GM21825 (cell line): ENCODE measurements around the gene MYO1D.

Experiments used
- ATAC-seq: cut with Tn5 transposase; IDR thresholded peaks from one replicate; pipeline ENCODE4 v1.9.1; 2021; ENCODE audit warnings: mild to moderate bottlenecking, moderate library complexity; ENCODE audit not compliant: unreplicated experiment

Gene MYO1D

DNA sequence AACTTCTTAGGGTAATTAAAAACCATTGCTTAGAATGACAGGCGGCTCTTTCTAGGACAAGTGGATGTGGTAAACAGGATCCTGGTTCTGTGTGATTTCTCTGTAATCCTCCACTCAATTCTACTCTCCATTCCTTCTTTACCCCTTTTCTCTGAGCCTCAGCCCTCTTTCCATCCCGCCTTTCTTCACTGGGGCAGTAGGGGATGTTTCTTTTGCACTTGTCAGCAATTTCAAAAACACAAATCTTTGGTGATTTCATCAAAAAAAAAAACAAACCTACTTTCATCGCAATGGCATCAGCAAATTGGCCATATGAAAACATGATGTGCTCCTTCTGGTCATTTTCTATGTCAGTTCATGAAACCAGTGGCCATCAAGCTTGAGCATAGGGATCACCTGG is 285.5 kb downstream of the MYO1D start:
- no peak for ATAC-seq

DNA sequence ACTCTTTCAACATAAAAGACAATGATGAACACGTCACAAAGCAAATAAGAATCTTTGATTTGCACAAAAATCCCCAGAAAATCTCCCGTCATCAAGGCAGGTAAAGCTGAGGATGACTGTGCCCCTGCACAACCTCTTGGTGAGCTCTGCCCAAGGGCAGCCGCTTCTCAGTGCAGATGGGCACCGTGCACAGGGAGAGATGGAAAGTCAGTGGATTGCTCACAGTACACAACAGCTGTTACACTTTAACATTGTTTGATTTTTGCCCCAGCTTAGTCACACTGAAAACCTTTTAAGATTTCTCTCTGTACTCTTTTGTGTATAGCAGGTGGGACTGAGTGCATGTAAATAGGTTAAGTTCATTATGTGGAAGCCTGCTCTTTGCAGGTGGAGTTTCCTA is 285.9 kb downstream of the MYO1D start:
- no peak for ATAC-seq

DNA sequence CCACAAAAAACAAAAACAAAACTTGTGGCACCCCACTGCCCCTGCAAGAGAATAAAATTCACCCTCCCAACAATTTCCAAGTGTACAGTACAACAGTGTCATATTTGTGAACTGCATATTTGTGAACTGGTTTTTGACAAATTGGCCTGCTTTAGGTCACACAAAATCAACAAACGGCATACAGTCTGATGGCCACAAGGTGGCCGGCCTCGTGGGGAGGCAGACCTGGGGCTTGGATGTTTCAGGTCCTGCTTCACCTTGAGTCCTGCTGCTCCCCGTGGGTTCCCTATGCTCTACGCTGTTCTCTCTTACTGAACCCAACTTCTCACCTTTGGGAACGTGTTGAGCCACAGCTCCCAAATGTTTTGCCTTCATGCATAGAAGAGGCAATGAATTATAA is 287.9 kb downstream of the MYO1D start:
- ATAC-seq: no peak

DNA sequence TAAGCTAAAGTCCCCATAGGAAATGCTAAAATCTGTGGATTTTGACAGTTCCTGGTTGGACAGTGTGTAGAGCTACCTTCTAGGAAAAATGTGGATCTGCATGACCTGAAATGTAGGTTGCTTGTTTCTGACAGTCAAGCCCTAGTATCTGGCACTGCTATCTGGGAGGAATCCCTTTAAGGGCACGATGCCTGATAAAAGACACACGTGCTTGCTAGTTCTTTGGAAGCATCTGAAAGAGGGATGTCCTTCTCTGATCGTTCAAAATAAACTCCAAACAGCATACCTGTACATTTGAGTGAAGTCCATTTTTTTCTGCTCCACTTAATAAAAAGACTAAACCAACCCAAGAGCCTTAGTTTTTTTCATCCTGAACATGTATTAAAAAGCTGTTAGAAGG is 288.8 kb downstream of the MYO1D start:
- no peak for ATAC-seq

DNA sequence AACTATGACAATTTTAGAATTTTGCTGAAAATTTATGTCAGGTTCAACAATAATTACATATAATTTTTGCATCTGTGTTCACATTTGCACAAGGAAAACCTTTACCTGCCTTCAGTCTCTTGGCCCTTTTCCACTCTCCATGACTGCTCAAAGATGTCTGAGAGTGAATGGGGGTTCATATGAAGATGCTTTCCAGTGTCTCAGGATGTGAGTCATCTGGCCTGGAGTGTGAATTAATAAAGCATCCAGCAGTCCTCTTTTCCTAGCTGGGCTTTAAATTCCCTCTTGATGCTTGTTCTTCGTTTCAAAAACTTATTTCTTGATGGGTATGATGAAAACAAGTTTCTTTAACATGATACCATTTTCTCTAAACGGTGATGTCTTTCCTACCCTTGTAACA is 290.3 kb downstream of the MYO1D start:
- ATAC-seq: no peak

DNA sequence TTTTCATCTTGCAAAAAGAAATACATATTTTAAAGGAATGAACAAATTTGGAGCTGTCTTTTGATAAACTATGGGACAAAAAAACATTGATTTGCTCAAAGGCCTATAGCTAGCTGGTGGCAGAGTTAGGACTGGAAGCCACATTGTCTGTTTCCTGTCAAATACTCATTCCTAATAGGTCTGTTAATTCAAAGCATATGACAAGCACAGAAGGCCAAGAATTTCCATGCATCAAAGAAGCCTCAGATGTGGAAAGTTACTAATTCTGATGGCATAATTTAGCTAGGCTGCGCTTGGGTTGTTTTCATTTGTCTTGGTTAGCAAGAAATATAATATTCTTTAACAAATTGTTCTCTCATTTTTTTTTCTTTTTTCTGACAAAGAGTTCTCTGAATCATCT is 292.1 kb downstream of the MYO1D start:
- no peak for ATAC-seq

DNA sequence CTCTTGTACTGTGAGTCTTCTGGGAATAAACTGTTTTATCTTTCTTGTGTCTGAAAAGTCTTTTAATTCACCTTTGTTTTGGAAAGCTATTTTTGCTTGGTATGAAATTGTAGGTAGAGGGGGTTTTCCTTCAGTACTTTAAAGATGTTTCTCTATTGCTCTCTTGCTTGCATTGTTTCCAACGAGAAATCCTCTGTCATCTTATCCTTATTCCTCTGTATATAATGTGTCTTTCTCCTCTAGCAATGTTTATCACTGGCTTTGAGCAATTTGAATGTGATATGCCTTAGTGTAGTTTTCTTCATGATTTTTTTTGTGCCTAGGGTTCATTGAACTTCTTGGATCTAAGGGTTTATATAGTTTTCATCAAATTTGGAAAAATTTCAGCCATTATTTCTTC is 293.9 kb downstream of the MYO1D start:
- no peak for ATAC-seq

DNA sequence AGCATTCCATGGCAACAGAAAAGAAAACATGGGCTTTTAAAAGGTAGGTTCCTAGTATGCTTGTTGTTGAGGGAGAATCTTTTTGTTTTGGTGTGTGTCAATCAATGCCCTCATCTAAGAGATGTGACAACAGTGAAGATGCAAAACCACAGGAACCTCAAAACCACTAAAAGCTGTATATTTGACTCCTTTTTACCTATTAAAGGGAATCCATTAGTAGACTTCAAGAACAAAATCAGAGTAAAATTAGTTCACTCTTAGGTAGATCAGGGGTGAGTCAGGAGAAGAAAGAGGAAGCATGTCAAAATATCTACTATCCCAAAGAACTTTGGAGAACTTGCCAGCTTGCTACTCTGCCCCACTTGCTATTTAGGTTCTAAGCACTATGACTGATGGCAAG is 301.1 kb downstream of the MYO1D start:
- no peak for ATAC-seq

DNA sequence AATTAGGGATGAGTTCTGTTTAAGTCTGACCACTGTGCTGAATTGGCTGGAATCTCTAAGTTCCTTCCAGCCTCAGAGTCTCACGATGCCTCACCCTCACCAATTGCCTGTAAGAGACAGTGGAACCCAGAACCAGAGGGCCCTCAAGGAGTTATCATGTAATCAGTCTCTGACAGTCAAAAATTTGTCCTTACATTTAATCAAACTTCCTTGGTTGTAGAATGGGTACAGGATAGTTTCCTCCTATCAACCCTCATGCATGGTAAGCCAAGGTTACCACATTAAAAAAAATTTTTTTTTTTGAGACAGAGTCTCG is 306.9 kb downstream of the MYO1D start:
- ATAC-seq: no peak

DNA sequence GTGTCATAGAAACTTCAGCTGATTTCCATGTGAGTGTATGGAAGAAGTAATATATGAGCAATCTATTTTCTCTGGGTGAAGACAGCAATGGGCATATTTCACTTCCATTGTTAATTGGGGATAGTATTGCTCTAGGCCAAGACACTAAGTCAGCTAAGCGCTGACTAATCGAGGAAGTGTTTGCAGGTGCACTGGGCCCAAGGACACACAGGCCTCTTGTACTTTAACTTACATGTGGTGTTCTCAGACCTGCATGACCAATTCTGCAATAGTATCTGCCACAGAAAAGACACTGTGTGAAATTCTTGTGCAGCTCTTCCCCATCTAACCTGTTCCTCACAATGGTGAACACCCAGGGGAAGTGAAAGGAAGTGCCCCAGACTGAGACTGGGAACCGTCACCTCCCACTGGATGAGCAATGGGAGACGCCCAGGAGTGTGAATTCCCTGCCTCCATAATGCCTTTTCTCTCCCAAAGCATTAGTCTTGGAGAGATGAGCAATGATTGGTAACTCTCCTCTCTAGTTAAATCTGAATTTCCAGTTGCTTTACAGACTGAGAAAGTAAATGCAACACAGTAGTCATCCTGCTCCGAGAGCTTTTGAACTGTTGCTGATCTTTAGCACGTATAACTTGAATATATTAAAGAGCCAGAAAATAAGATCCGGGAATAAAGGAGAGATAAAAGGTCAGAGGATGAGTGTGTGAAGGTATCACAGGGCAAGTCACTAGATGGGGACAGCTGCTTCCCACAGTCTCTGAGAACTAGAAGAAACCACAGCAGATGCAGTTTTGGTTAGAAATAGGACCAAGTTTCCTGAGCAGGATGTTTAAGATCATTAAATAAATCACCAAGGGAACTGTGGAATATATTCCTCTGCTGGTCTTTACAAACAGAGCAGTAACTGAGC is 307.5 kb downstream of the MYO1D start:
- ATAC-seq: peak; percentile 49

DNA sequence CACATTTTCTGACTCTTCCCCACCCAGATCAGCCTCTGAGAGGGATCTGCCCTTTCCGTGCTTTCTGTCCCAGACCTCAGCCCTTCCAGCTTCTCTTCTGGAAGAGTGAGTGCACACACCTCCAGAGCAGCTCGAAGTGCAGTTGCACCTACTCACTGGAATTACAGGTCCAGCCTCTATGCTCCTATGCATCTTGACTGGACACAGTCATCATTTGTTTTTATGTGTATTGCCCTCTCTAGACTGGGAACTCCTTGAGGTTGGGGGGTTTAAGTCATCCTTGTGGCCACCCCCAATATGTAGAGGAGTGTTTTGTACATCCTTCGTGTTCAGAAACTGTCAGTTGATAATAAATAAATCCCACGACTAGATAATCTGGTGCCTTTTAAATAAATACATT is 308.2 kb downstream of the MYO1D start:
- no peak for ATAC-seq

DNA sequence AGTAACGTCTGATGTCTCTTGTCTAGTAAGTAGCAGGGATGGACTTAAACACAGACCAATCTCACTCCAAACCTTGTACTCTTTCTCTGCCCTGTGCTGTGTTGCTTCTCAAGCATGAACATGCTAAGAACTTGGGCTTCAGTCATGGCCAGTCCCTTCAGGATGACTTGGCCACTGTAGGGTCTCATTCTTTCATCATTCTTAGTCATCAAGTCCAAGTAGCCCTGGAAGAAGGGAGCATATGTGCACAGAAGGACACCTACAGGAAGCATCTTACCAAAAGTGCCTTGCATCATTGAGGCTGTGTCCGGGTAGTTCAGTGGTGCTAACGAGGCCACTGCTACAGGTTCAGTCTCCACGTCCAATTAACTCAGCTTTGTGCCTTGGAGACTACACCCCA is 309.4 kb downstream of the MYO1D start:
- no peak for ATAC-seq

DNA sequence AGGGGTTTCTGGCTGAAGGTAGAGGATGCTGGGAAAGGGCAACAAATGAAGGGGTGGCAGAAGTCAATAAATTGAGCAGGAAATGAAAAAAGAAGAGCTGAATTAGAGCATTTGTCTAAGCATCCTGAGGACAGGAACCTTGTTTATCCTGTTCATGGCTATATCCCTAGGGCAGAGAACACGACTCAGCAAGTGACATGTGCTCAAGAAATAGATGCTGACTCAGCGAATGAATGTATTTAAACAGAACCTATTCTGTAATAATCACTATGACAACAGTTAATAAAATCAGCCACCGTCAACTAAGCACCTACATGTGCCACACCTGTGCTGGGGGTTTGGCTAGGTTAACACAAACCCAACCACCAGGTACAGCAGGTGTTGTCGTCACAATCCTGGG is 309.8 kb downstream of the MYO1D start:
- no peak for ATAC-seq

DNA sequence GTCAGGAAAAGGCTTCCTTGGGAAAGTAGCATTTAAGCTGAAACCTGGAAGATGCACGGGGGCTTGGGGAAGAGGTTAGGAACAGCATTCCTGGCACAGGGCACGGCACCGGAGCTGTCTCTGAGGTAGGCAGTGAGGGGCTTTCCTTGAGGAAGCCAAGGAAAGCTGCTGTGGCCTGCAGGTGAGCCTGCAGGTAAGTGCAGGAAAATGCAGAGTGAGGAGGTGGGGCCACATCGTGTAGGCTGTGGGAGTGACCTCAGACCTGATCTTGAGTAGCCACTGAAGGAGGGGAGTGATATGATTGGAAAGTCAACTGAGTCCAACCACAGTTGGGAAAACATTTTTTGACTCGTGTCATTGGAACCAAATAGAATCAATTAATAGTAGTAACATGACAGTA is 310.6 kb downstream of the MYO1D start:
- ATAC-seq: no peak

DNA sequence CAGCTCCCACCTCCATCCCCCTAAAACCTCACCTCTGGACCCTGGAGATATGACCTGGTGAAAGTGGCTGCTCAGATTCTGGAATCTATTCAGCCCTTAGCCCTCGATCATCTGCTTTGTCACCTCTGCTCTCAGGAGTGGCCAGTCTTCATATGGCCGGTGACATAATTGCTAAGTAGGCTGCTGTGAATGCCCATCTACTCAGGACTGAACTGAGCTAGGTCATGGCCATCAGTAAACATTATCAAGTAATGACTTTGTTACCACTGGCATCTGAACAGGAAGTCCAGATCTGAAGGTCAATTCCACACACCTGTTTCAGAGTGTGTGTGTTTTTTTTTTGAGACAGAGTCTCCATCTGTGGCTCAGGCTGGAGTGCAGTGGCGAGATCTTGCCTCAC is 311.5 kb downstream of the MYO1D start:
- no peak for ATAC-seq

DNA sequence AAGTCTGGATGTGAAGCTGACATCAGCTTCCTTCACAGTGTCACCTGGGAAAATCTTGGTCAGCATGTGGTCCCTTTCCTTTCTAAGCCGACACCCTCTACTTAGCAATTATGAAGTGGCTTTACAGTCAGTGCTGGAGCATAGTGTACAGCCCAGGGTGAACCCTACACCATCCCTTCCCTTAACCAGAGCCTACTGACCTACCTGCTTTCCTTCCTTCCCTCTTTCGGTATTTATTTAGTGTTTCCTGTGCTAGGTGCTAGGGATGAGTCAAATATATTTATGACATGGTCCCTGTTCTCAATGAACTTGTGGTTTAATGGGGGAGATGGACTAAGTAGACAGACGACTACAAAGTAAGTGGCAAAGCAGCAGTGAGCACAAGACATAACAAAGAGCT is 312.6 kb downstream of the MYO1D start:
- ATAC-seq: no peak

DNA sequence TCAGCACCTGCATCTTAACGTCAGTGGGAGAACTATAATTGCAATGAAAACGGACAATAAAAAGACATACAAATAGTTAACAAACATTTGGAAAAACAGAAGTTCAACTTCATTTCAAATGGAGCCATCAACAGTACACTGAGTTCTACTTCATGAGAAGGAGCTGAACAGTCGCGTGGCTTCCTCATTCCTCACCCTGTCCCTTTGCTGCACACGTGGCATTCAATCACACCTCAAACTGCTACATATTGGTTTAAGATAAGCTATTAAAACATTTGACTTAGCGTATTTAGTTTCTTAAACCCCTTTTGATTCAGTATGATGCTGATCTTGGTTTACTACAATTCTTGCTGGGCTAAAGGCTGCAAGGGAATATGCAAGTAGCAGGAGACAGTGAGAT is 313.3 kb downstream of the MYO1D start:
- ATAC-seq: no peak

DNA sequence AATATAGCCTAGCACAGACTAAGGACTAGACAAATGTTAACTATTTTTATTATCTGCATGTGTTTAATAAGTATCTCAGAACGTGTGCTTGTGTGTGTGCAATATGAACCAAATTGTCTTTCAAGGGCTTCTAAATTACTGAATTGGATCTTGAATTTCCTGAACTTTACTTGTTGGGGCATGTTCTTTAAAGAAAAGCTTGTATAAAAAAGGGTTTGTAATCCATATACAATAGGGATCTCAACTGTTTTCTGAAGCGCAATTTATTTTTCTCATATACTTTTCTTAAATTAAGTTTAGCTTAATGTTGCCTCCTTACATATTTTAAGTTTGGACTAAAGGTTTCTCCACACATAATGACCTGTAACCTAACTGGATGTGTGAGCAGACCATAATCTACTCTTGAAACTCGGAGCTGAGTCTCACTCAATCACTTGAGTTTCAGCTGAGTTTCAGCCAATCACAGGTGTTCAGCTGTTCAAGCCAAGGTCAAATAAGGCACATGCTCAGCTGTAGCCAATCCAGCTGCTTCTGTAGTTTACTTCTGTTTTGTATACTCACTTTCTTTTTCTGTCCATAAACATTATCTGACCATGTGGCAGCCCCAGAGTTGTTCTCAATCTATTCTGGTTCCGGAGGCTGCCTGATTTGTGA is 317.8 kb downstream of the MYO1D start:
- ATAC-seq: peak; percentile 87

DNA sequence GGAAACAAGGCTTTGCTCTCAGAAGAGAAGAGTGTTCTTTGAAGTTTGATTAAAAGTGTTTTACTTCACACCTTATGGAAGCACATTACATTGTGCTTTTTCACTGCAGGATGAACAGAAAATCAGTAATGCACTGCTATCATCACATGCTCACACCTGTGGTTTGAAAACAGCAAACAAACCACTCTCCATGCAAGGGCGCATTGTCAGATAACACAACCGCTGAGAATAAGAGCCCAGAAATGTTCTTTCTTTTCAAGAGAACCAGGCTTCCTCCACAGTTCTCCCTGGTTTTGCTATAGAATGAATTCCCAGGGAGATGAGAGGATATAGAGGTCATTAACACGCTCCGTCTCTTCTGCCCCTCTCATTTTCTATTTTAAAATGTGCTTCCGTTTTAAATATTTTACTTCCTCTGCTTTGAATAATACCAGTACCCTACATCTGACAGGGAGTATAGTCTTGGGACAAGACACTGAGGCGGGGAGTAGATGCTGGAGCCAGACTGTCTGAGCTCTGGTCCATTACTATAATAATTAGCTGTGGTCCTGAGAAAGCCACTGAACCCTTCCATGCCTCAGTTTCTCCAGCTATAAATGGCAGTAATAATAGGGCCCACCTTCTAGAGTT is 318.5 kb downstream of the MYO1D start:
- ATAC-seq: no peak

DNA sequence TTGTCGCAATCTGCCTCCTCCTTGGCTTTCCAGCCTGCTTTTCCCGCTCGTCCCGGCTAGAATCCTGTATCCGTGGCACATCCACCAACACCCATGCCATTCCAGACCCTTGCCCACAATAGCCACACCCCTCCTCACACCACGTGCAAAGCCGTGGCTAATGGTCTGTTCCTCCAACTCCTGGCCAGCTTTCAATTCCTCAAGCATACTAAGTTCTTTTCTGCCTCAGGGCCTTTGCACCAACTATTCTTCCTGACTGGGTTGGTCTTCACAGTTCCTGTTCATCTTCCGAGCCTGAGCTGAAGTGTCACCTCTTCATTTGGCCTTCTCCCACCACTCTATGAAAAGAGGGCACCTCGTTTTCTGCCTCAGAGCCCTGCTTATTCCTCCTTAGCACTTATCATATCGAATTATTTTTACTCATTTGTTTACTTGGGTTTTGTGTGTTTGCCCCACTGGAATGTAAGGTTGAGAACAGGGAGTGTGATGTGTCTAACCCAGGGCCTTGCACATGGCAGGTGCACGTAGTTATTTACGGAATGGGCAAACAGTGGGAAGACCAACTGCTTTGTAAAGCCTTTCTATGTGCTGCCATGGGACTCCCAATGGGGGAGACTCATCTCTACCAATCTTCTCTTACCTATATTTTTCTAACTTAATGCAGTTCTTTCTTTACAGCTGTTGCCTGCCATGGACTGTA is 321.2 kb downstream of the MYO1D start:
- no peak for ATAC-seq

DNA sequence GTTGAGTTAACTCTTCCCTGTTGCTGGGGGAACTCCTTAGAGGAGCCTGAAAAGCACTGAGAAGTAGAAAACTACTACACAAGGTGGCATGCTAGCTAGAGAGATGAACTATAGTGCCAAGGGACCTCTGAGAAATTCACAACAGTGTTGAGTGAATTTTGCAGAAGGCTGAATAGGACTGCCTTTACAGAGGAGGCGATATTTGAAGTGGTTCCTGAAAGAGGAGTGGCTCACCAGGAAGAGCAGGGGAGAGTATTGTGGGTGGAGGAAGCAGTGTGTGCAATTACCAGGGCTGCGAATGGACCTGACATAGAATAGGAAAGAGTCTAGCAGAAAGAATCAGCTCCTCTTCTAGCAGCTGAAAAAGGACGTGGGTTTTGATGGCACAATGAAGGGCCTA is 323.8 kb downstream of the MYO1D start:
- no peak for ATAC-seq

DNA sequence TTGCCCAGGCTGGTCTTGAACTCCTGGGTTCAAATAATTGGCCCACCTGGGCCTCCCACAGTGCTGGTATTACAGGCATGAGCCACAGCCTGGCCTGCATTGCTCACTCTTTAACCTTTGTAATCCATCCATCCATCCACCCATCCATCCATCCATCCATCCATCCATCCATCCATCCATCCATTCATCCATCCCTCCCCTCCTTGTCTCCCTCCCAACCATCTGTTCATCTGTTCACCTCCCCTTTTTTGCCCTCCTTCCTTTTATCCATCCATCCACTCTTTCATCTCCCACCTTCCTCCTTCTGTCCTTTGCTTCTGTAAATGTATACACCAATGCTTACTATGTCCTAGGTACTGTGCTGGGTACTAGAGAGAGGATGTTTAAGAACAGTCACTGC is 324.6 kb downstream of the MYO1D start:
- no peak for ATAC-seq
